ENCODE results near the gene KDM4C. TPM values are rescaled to one million over a fixed set of nuclear protein-coding genes. Genes with fewer than 3 reads are reported as not detected.

KDM4C gene
- total and polyA plus RNA-seq, 2 of the 4 experiments (the other 2 are of a cell fraction), result 11.8 to 23.8 TPM

DNA sequence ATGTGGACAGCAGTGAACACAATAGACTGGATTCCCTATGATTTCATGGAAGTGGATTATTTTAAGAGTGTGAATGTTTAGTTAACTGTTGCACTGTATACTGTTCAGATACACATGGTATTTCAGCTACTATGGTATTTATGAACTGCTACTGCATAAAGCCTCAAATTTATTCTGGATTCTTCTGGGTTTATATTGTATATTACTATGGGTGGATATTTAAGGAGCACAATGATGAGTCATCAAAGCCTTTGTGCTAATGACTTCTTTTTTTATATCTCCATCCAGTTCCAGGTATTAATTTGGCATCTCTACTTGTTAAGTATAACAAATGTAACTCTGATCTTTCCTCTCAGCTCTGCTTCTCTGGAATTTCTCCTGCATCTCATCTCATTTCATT is 6.8 kb downstream of the KDM4C start:
- no peak overlapping the region for H2AK9ac ChIP-seq (replicated peaks; ENCODE audit: low read depth, low read length, poor library complexity)
- H3K79me1 ChIP-seq (ENCODE audit: low read depth in 1 of 2, low read length in 2 of 2), result peaks cover 12 to 35% of the 10 kb centered on the region in 2 experiments
- H3K14ac ChIP-seq (replicated peaks; ENCODE audit: low read depth, low read length), result no peak overlapping the region
- no peak overlapping the region for H4K91ac ChIP-seq (ENCODE audit: insufficient read depth, low read depth, low read length)
- no peak overlapping the region for H2BK20ac ChIP-seq (ENCODE audit: low read depth, low read length)
- POLR2A ChIA-PET (ENCODE audit: unreplicated experiment), result no interaction called here
- no peak overlapping the region for H3K4ac ChIP-seq (ENCODE audit: low read depth, low read length)
- H4K5ac ChIP-seq (ENCODE audit: low read depth, low read length), result no peak overlapping the region
- no peak overlapping the region for H2BK15ac ChIP-seq (ENCODE audit: low read depth, low read length)
- H2BK120ac ChIP-seq (ENCODE audit: low read depth, low read length), result no peak overlapping the region
- CTCF ChIA-PET, result no interaction called here
- no peak overlapping the region for H2AFZ ChIP-seq (replicated peaks; ENCODE audit: low read length, poor library complexity)
- no peak overlapping the region for H2AK5ac ChIP-seq (ENCODE audit: low read depth, low read length)
- no TSS peak for BruUV-seq (replicated peaks)
- H3K4me3 ChIP-seq (ENCODE audit: insufficient read depth, low read depth, low read length), result no peak overlapping the region
- in situ Hi-C loops (cut with MboI; ENCODE audit: low sequenced_read_pairs) (no loop called here), dilution Hi-C loops (cut with HindIII; ENCODE audit: low sequenced_read_pairs, unreplicated experiment) (no loop called here), intact Hi-C loops (cut with micrococcal nuclease) (no loop called here)
- no peak overlapping the region for H3K4me2 ChIP-seq (ENCODE audit: low read depth, low read length)
- TF ChIP-seq MAZ (IDR thresholded peaks at IDR 0.05; ENCODE audit: borderline replicate concordance, low read depth, low read length) (no peak), RCOR1 (IDR thresholded peaks at IDR 0.05; ENCODE audit: insufficient replicate concordance, low read length) (no peak), FOS (IDR thresholded peaks at IDR 0.05; ENCODE audit: low read depth, low read length) (peak; percentile 45; the same call in 1 of the 2 replicates), MAFK (IDR thresholded peaks at IDR 0.05; ENCODE audit: low read depth, low read length) (0 out of 2 replicates have a peak, but pooled peaks have one; percentile 5), POLR2A (IDR thresholded peaks at IDR 0.05; ENCODE audit: low read depth, low read length) (no peak)
- H3K27me3 ChIP-seq (ENCODE audit: control insufficient read depth, insufficient read depth, low read length), result no peaks in the 10 kb centered on the region
- no peak overlapping the region for H3K18ac ChIP-seq (ENCODE audit: low read depth, low read length)
- no peak overlapping the region for H4K8ac ChIP-seq (ENCODE audit: low read depth in 2 of 2, low read length in 2 of 2)
- H3K4me1 ChIP-seq (ENCODE audit: control insufficient read depth, insufficient read depth, low read length), result peaks cover 4% of the 10 kb centered on the region
- peak; percentile 74 for ATAC-seq (ENCODE audit: low read depth)
- no peak overlapping the region for H3K27ac ChIP-seq (ENCODE audit: insufficient read depth, low read length)
- H3K56ac ChIP-seq (ENCODE audit: extremely low read depth, insufficient read depth, low read length), result no peak overlapping the region
- no peak for DNase-seq
- no peaks in the 10 kb centered on the region for H3K9me1 ChIP-seq (ENCODE audit: insufficient read depth, low read length)
- peaks cover 14% of the 10 kb centered on the region for H4K20me1 ChIP-seq (ENCODE audit: insufficient read depth, low read length)
- no peak overlapping the region for H3K23ac ChIP-seq (ENCODE audit: low read depth, low read length)
- H2BK5ac ChIP-seq (ENCODE audit: low read depth, low read length, poor library complexity, severe bottlenecking), result no peak overlapping the region
- H3K36me3 ChIP-seq (ENCODE audit: control insufficient read depth, insufficient read depth, low read length), result no peaks in the 10 kb centered on the region
- H3K9ac ChIP-seq (ENCODE audit: low read depth, low read length), result no peak overlapping the region
- H3K9me3 ChIP-seq (ENCODE audit: control insufficient read depth, insufficient read depth, low read length), result no peaks in the 10 kb centered on the region
